ENCODE data around the gene HCRT.

HCRT gene

DNA sequence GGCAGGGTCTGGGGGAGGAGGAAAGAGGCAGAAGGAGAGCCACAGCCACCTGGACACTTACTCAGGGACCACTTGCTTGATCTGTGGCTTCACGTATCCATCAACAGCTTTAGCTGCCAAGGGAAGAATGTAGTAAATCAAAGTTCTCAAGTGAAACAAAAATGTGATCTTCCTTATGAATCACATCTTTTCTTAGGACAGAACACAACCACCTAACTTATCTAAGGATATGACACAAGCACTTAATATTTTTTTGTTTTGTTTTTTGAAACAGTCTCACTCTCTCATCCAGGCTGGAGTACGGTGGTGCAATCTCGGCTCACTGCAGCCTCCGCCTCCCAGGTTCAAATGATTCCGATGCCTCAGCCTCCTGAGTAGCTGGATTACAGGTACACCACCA lies 17.4 kb upstream of the HCRT start:
- TF ChIP-seq, protein P1, sequence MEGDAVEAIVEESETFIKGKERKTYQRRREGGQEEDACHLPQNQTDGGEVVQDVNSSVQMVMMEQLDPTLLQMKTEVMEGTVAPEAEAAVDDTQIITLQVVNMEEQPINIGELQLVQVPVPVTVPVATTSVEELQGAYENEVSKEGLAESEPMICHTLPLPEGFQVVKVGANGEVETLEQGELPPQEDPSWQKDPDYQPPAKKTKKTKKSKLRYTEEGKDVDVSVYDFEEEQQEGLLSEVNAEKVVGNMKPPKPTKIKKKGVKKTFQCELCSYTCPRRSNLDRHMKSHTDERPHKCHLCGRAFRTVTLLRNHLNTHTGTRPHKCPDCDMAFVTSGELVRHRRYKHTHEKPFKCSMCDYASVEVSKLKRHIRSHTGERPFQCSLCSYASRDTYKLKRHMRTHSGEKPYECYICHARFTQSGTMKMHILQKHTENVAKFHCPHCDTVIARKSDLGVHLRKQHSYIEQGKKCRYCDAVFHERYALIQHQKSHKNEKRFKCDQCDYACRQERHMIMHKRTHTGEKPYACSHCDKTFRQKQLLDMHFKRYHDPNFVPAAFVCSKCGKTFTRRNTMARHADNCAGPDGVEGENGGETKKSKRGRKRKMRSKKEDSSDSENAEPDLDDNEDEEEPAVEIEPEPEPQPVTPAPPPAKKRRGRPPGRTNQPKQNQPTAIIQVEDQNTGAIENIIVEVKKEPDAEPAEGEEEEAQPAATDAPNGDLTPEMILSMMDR (IDR thresholded peaks at IDR 0.05; ENCODE audit: low read depth, low read length) = no peak
- no peak for DNase-seq (ENCODE audit: extremely low read depth, low read depth)

DNA sequence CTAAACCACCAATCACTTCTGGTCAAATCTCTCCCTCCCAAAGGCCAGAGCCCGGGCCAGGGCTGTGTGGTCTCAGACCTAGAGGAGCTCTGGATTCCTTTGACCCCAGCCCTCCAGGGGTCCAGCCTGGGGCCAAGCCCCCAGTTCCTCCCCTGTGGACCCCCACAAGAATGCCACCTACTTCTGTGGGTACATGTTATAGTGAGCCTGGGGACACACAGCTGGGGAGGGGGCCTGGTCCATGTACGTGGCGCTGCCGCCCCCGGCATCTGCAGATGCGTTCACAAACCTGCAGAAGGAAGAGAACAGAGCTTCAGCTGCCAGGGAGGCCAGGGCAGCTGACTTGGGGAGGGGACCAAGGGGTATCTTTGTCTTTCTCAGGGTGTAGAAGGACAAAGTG lies 16.9 kb upstream of the HCRT start:
- TF ChIP-seq, protein P1 (IDR thresholded peaks at IDR 0.05; ENCODE audit: low read depth, low read length) = no peak
- no peak for DNase-seq (ENCODE audit: extremely low read depth, low read depth)

DNA sequence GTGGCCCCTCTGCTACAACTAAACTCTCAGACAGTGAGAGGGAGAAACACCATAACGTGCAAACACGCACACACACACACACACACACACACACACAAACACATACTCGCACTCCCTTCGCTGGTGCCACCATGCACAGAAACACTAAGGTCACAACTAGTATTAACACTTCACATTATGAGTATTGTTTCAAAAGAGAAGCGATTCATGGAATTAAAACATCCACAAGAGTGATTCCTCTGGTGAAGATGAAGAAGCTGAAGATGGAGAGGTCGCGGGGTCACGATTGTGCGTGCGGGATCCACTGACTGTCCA lies 16.2 kb upstream of the HCRT start:
- TF ChIP-seq, protein P1 (IDR thresholded peaks at IDR 0.05; ENCODE audit: low read depth, low read length) = no peak
- DNase-seq (ENCODE audit: extremely low read depth, low read depth) = no peak

DNA sequence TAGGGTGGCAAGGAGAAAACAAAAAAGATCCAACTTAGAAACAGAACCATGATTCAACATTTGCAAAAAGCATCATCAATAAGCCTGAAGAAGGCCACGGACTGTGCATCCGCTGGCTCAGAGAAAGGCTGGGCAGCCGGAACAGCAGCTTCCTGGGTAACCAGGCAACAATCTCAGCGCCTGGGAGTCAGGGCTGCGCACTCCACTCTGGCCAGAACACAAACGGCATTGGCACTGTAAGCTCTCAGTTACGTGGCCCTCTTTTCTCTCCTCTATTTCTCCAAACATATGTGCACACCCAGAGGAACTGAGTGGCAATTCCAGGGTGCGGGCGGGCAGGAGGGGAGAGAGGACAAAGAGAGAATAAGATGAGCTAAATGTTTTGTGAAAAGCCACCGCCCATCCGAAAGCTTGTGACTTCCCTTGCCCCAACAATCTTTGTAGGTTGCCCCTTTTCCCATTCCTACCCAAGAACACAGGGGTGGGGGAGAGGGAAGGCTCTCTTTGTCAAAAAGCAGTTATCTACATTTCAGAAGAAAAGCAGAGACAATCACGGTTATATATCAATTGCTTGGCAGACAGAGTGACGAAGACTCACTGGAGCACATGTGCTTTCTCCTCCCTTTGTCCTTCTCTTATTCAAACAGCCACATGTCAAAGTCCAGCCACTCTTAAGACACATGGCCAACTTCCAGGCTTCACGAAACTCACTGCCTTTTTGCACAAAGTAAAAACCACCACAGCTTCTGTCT lies 15.6 kb upstream of the HCRT start:
- DNase-seq (ENCODE audit: extremely low read depth, low read depth) = no peak
- TF ChIP-seq, protein P1 (IDR thresholded peaks at IDR 0.05; ENCODE audit: low read depth, low read length) = no peak

DNA sequence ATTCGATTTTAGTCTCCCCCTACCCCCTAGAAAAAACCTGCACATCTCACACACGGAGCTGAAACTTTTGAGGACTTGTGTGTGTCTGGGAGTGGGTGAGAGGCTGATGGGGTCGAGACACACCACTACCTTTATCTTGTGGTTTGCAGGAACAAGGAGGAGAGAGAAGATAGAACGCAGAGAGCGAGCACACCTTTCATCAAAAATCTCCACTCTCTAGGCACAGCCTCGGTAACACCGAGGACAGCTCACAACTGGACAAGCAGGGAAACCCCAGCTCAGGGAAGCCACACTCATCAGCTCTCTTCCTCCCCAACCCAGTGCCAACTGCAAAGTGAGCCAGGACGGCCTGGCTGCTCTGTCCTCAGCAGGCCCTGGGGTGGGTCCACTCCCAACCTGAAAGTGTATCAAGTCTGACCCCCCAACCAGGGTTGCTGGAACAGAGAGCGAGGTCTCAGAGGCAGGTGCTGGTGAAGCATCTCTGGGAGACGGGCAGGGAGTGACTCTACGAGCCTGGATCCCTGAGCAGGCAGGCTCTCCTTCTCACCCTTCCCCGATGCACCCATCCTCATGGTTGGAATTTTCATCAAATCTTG lies 14.3 kb upstream of the HCRT start:
- TF ChIP-seq, protein P1 (IDR thresholded peaks at IDR 0.05; ENCODE audit: low read depth, low read length) = no peak

DNA sequence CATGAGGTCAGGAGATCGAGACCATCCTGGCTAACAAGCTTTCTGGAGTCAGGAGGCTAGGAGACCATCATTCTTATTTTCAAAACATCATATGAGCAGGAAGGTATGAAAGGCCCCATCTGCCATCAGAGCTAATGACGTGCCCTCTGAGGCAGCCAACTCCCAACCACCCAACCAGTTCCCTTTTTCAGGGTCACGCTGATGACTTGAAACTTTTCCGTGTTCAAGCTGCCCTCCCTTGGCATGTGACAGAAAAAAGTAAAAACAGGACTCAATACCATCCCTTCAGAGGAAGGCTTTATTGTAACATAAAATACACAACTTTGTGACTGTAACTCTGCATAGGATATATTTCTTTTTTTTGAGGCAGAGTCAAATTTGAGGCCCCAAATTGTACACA lies 13.6 kb upstream of the HCRT start:
- no peak for DNase-seq (ENCODE audit: extremely low read depth, low read depth)
- TF ChIP-seq, protein P1 (IDR thresholded peaks at IDR 0.05; ENCODE audit: low read depth, low read length) = no peak

More for the DNA sequence above, 14.3 kb upstream of the HCRT start:
- no peak for DNase-seq (ENCODE audit: extremely low read depth, low read depth)

DNA sequence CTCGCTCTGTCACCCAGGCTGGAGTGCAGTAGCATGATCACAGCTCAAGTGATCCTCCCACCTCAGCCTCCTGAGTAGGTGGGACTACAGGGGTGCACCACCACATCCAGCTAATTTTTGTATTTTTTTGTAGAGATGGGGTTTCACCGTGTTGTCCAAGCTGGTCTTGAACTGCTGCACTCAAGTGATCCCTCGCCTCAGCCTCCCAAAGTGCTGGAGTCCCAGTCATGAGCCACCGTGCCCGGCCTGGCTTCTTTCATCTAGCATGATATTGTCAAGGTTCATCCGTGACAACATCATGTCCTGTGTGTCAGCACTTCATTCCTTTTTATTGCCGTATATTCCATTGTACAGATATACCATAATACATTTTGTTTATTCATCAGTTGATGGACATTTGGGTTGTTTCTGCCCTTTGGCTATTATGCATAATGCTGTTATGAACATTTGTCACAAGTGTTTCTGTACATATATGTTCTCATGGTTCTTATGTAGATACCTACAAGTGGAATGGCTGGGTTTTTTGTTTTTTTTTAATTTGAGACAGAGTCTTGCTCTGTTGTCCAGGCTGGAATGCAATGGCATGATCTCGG lies 12.4 kb upstream of the HCRT start:
- TF ChIP-seq, protein P1 (IDR thresholded peaks at IDR 0.05; ENCODE audit: low read depth, low read length) = no peak
- DNase-seq (ENCODE audit: extremely low read depth, low read depth) = no peak

All from AG09319 (cell line).